Activated B cell treated with CpG ODN at 0.5 μM for 24 hours (primary cell): ENCODE measurements around the gene MACO1. TPM values are rescaled to one million over a fixed set of nuclear protein-coding genes. Genes with fewer than 3 reads are reported as not detected.
"Not testable (repeated sequence)": the region's sequence is repeated elsewhere in the genome, so short reads cannot be mapped to it uniquely, and the experiment has no call there.

Experiments
- ATAC-seq: fragments of 200-7000 bp; cut with Tn5 transposase; one replicate; pipeline ENCODE4 v1.10.0; 2021; ENCODE audit warnings: low read depth, mild to moderate bottlenecking, moderate library complexity
- CTCF ChIA-PET: fragments of 350-600 bp; sonication (Branson Sonifier 250); formaldehyde crosslinking; loops from one replicate; lab custom pipeline; 2021; ENCODE audit warnings: antibody characterized with exemption; lab: Charles Lee
- POLR2A ChIA-PET: fragments of 350-600 bp; sonication (Branson Sonifier 250); formaldehyde crosslinking; loops from one replicate; lab custom pipeline; 2021; ENCODE audit warnings: antibody characterized with exemption; lab: Charles Lee
- DNase-seq: peaks from one replicate; pipeline ENCODE4 v3.0.0; 2022
- H3K27ac Mint-ChIP-seq: one replicate; pipeline ENCODE4 v1.8.0; 2020; ENCODE audit warnings: mixed read lengths
- H3K27me3 Mint-ChIP-seq: one replicate; pipeline ENCODE4 v1.8.0; 2021; ENCODE audit warnings: mixed read lengths
- H3K36me3 Mint-ChIP-seq: one replicate; pipeline ENCODE4 v1.8.0; 2021; ENCODE audit warnings: low read depth, mixed read lengths
- H3K4me1 Mint-ChIP-seq: one replicate; pipeline ENCODE4 v1.8.0; 2021; ENCODE audit warnings: mixed read lengths
- H3K4me3 Mint-ChIP-seq: one replicate; pipeline ENCODE4 v1.8.0; 2020; ENCODE audit warnings: mild to moderate bottlenecking, mixed read lengths
- H3K9me3 Mint-ChIP-seq: one replicate; pipeline ENCODE4 v1.8.0; 2020; ENCODE audit warnings: mixed read lengths
- intact Hi-C: fragments of 100-400 bp; cut with micrococcal nuclease; formaldehyde crosslinking; loops from one replicate; pipeline ENCODE4 v1.15.1; 2024
- total RNA-seq: library from RNA; stranded (reverse); gene quantifications from 2 replicates; pipeline ENCODE4 v1.2.3, GENCODE V29; 2022
- TF ChIP-seq, protein P1 (sequence below): fragments of 200-600 bp; IDR thresholded peaks from one replicate; pipeline ENCODE4 v1.8.0; 2022; ENCODE audit warnings: antibody characterized with exemption, mild to moderate bottlenecking

Gene MACO1, protein sequence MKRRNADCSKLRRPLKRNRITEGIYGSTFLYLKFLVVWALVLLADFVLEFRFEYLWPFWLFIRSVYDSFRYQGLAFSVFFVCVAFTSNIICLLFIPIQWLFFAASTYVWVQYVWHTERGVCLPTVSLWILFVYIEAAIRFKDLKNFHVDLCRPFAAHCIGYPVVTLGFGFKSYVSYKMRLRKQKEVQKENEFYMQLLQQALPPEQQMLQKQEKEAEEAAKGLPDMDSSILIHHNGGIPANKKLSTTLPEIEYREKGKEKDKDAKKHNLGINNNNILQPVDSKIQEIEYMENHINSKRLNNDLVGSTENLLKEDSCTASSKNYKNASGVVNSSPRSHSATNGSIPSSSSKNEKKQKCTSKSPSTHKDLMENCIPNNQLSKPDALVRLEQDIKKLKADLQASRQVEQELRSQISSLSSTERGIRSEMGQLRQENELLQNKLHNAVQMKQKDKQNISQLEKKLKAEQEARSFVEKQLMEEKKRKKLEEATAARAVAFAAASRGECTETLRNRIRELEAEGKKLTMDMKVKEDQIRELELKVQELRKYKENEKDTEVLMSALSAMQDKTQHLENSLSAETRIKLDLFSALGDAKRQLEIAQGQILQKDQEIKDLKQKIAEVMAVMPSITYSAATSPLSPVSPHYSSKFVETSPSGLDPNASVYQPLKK
- 17.1 and 19.7 TPM in 2 replicates for total RNA-seq

DNA sequence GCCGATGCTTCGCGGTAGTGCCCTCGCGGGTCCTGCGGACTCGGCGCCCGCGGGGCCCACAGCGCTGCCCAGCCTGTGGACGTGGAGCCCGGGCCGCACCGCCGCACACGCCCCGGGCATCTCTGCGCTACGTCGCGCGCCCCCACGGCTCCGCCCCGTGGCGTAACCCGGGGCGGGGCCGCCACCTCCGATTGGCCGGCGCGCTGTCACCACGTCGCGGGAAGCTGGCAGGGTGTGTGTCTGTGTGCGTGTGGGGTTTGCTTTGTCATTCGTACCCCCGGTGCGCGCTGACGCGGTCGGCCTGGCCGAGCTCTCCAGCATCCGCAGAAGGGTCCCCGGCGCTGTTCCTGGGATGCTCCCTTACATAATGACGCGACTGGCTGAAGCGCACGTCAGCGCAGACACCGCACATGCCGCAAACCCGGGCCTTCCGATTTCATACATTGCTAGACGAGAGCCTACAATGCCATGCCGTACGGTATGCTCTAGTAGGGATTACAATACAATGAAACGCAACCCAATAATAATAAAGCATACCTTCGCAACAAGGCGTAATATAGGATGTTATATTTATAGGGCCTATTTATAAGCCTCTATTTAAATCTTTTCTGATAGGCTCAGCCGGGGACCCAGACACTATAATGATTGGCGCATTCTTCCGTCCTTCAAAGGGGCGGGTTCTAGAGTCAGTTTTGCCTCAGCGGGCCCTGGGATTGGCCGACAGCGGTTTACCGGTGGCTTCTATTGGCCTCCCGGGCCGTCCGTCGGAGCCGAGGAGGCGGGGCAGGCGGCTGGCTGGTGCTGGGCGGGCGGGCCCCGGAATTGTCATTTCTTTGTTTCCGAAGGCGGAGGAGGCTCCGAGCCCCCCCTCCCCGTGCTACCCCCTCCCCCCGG, at the start of gene MACO1:
Gene MACO1 (plus strand): TSS at position 825 of the 894 bp plus-strand sequence. CDS start 202 bp downstream, outside the sequence.
- Mint-ChIP-seq H3K27me3 (no peaks in the 10 kb centered on the region), H3K4me3 (peak within 1 kb of the TSS; percentile 97), H3K9me3 (no peaks in the 10 kb centered on the region), H3K36me3 (peaks cover 4% of the 10 kb centered on the region), H3K27ac (peak within 1 kb of the TSS; percentile 99), H3K4me1 (peaks cover 45% of the 10 kb centered on the region)
- CTCF ChIA-PET: interaction anchor here (0.6 to 2.5 kb wide), 2 partner anchors 47 to 58 kb away, joined by 3 to 10 read pairs; no protein-coding TSS in a partner anchor
- TF ChIP-seq, protein P1, sequence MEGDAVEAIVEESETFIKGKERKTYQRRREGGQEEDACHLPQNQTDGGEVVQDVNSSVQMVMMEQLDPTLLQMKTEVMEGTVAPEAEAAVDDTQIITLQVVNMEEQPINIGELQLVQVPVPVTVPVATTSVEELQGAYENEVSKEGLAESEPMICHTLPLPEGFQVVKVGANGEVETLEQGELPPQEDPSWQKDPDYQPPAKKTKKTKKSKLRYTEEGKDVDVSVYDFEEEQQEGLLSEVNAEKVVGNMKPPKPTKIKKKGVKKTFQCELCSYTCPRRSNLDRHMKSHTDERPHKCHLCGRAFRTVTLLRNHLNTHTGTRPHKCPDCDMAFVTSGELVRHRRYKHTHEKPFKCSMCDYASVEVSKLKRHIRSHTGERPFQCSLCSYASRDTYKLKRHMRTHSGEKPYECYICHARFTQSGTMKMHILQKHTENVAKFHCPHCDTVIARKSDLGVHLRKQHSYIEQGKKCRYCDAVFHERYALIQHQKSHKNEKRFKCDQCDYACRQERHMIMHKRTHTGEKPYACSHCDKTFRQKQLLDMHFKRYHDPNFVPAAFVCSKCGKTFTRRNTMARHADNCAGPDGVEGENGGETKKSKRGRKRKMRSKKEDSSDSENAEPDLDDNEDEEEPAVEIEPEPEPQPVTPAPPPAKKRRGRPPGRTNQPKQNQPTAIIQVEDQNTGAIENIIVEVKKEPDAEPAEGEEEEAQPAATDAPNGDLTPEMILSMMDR: no peak
- intact Hi-C loops: loop anchor here (1.0 to 5.0 kb wide), 6 partner anchors 42 to 568 kb away; partner anchors contain the start of genes MAN1C1, MTFR1L, PAFAH2 and RSRP1
- ATAC-seq: peak; percentile 86
- DNase-seq: peak; percentile 96
- POLR2A ChIA-PET: interaction anchor here (0.6 to 2.5 kb wide), 14 partner anchors 11 to 890 kb away, joined by 3 to 12 read pairs (median 4); partner anchors contain the start of genes AUNIP, MTFR1L, RSRP1 and SYF2

DNA sequence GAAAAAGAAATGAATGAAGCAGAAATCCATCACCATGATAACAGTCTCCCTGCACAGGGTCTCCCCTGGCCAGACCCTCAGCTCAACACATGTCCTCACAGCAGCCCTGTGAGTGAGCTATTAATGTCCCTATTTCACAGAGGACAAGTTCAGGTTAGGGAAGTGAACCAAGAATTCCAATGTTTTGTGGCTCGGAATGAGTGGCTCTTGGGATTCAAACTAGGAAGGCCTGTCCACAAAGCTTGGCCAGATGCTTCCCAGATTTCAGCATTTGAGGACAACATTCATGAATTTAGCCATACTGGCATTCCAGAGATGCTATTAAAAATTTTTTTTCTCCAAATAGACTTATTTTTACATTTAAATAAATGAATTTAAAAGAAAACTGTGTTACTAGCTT, 48.2 kb upstream of the MACO1 start:
- DNase-seq, intact Hi-C loops, H3K27ac Mint-ChIP-seq, H3K4me1 Mint-ChIP-seq, H3K27me3 Mint-ChIP-seq, H3K36me3 Mint-ChIP-seq, H3K9me3 Mint-ChIP-seq, ATAC-seq, POLR2A ChIA-PET, H3K4me3 Mint-ChIP-seq, CTCF ChIA-PET: not testable (repeated sequence)

- CTCF ChIA-PET, POLR2A ChIA-PET, H3K9me3 Mint-ChIP-seq, H3K27me3 Mint-ChIP-seq, ATAC-seq, H3K36me3 Mint-ChIP-seq, H3K27ac Mint-ChIP-seq, DNase-seq, H3K4me3 Mint-ChIP-seq, H3K4me1 Mint-ChIP-seq, intact Hi-C loops: not testable (repeated sequence)
Observed at GRCh38 chr1:25383090-25383489, 47.6 kb upstream of the MACO1 start.

DNA sequence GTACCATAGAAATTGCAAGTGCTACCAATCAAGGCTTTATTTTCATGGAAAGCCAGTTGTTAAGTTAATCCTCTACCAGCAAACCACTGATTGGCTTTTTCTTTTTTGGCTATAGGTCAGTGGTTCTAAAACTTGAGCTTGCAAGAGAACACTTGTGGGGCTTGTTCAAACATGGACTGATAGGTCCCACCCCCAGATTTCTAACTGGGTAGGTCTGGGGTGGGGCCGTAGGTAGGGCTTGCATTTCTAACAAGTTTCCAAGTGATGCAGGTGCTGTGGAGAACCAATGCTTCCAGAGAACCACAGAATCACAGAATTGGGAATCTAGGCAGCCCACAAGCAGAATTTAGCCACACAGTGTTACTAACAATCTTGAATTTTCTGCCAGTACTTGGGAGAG, 46.8 kb upstream of the MACO1 start:
- H3K27me3 Mint-ChIP-seq, H3K4me1 Mint-ChIP-seq, ATAC-seq, POLR2A ChIA-PET, H3K36me3 Mint-ChIP-seq, H3K27ac Mint-ChIP-seq, DNase-seq, H3K4me3 Mint-ChIP-seq, CTCF ChIA-PET, intact Hi-C loops, H3K9me3 Mint-ChIP-seq: not testable (repeated sequence)

DNA sequence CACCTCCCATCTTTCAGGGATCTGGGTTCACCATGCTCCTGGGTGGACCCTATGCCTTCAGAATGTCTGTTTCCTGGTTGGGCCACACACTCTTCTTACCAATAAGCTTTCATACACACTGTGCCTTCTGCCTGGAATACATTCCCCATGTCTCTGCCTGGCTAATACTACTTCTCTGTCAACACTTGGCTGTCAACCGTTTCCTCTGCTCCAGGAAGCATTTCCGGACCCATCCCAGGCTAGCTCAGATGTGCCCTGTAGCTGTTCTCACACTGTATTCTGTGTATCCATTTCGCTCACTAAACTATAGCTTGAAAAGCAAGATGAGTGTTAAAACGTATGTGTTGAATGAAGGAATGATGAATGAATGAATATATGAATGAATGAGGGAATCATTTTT, 43.6 kb upstream of the MACO1 start:
- H3K4me1 Mint-ChIP-seq, H3K27ac Mint-ChIP-seq, H3K27me3 Mint-ChIP-seq, intact Hi-C loops, H3K4me3 Mint-ChIP-seq, H3K36me3 Mint-ChIP-seq, POLR2A ChIA-PET, DNase-seq, ATAC-seq, CTCF ChIA-PET, H3K9me3 Mint-ChIP-seq: not testable (repeated sequence)

GRCh38 chr1:25388691-25389090, 42.0 kb upstream of the MACO1 start:
- H3K27ac Mint-ChIP-seq, CTCF ChIA-PET, H3K4me3 Mint-ChIP-seq, H3K27me3 Mint-ChIP-seq, ATAC-seq, H3K9me3 Mint-ChIP-seq, H3K4me1 Mint-ChIP-seq, intact Hi-C loops, POLR2A ChIA-PET, H3K36me3 Mint-ChIP-seq, DNase-seq: not testable (repeated sequence)

DNA sequence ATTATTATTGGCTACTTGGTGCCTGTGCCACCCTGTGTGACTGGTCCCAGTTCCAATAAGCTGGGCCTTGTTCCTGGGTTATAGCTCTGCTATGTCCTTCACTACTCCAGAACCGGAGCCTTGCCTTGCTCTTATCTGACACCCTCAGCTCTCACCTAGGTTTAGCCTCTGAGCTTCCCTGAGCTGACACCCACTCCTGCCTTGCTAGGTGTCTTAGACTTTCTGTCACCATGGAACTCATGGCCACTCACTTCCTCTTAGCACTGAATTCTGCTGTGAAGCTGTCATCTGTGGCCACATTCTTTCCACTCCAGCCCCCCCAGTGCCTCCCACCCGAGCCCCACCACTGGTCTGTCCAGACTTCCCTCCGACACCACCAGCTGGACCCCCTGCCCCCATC, 41.0 kb upstream of the MACO1 start:
- intact Hi-C loops, ATAC-seq, H3K27me3 Mint-ChIP-seq, H3K4me3 Mint-ChIP-seq, H3K36me3 Mint-ChIP-seq, DNase-seq, H3K4me1 Mint-ChIP-seq, H3K27ac Mint-ChIP-seq, H3K9me3 Mint-ChIP-seq, POLR2A ChIA-PET, CTCF ChIA-PET: not testable (repeated sequence)
